Measurements from ENCODE around the gene SHB. TPM values are rescaled to one million over a fixed set of nuclear protein-coding genes. Genes with fewer than 3 reads are reported as not detected.

Gene SHB
- total RNA-seq, 8 experiments from 2014 or later, result 2.8 to 12.8 (median 8.7) TPM

DNA sequence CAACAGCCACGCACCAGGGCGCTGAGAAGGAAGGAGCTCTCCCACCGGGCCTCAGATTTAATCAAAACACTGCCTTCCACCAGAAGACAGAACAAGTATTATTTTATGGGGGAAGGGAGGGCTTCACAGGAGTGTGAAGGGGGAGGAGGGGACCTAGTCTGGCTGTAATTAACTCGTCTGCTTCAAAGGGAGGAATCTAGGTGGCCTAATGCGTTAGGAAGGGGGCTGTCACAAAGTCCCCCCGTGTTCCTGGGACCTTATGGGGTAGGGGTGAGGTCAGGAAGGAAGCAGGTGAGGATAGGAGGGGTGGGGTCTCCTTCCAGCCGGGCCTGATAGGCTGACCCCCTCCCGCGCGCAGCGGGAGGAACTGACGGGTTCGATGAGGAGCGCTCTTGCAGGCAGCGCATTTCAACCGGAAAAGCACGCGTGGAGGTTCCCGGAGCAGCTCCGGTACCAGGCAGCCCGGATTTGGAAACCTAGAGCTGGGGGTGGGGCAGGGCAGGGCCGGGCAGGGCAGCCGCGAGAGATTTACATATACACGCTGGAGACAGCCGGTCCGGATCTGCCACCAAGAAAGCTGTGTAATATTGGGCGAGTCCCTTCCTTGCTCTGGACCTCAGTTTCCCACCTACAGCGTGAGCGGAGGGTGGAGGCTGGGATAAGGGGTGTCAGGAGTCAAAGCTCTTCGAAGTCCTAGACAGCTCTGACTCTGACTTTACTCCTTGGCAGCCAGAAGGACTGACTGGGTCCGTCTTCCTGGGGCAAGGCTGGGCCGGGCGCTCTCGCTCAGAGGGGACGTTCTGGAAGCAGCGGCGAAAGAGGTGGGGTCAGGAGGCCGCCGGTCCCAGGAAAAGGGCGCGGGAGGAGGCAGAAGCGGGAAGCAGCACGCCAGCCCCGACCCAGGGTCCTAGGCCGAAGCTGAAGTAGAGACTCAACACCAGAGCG is 1.8 kb downstream of the SHB start:
- ATAC-seq (replicated peaks in 6 of 8), result peak; percentile 2 to 29 (median 8)
- Histone ChIP-seq H3K27ac (peak overlapping the region in 1 of 2 donors; percentile 3), H3K4me3 (peak overlapping the region; percentile 58 to 67 (median 60)), H3K4me1 (replicated peaks in 1 of 2) (peaks cover 24 to 36% of the 10 kb centered on the region in 2 donors)
- 0 to 20% (median 0%) methylated on average over 1 to 9 of the region's 47 CpGs; no CpG with 5 or more reads in 2 of the 10 experiments for WGBS, 10 experiments
- in situ Hi-C loops (cut with MboI; ENCODE audit: low pct_unique_long_range_greater_than_20kb in 2 of 9, low sequenced_read_pairs in 9 of 9, unreplicated experiment in 9 of 9), result loop anchor here in 4 of 9 experiments (25.0 kb wide), 3 partner anchors 155 to 295 kb away; partner anchors contain the start of gene SLC25A51 (in 3 of the 4)

DNA sequence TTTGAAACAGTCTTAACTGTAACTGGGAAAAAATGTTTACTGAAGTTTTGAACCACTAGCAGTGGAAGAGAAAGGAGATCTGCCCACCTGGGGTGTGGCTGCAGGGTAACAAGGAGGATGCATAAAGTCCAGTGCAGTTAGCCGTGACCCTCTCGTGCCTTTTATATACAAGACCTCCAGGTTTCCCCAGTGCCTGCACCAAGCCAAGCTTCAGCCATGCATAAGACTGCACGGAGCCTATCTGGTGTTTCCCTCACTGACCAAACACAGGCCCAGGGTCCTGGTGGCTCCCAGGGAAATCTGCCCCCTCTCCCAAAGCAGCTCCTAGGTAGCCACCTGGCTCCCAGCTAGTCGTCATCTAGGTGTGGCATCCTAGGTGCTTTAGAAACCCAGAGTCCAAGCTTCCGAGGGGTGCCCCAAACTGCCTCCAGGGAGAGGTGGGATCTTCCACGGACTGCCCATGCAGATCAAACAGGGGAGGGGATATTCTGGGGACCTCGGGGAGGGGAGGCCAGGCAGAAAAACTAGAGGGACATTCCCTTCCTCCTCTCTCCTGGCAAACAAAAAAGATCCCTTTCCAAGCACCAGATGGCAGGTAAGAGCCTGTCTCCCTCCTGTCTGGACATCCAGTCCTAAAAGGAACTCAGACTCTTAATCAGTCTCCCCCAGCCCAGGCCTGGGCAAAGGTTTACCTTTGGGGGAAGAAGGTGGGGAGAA is 2.7 kb downstream of the SHB start:
- ATAC-seq (replicated peaks in 6 of 8), result no peak
- 74 to 86% (median 85%) methylated on average over 2 to 4 of the region's 7 CpGs; no CpG with 5 or more reads in 7 of the 10 experiments for WGBS, 10 experiments
- H3K4me1 ChIP-seq (replicated peaks in 1 of 2), result peaks cover 24 to 44% of the 10 kb centered on the region in 2 donors
- in situ Hi-C loops (cut with MboI; ENCODE audit: low pct_unique_long_range_greater_than_20kb in 2 of 9, low sequenced_read_pairs in 9 of 9, unreplicated experiment in 9 of 9), result loop anchor here in 4 of 9 experiments (25.0 kb wide), 3 partner anchors 154 to 296 kb away; partner anchors contain the start of gene SLC25A51 (in 3 of the 4)
- peak overlapping the region; percentile 58 to 67 (median 60) for H3K4me3 ChIP-seq
- H3K27ac ChIP-seq, result no peak overlapping the region

DNA sequence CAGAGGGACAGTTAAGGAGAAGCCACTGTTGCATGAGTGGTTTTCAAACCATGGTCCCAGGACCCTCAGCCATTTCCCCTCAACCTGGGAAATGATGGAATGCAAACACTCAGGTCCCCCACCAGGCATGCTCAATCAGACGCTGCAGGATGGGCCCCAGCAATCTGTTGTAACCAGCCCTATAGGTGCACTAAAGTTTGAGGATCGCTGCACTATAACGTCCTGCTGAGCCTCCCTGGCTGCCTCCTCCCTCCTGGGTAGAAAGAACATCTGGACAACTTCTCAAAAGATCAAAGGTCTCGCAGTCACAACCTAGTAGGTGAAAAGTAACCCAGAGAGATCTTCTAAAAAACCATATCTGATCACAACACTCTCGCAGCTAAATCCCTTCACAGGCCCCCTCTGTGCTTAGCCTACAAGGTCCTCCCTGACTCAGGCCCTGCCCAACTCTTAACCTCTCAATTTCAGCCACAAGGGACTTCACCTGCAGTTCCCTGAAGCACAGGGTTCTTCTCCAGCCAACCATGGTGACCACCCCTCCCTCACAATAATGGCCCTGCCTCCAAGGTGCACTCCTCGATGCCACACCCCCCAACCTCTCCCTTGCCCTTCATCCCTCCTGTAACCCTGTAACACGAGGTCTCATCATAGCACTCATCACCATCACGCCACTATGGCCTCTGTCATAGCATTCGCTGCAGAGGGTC is 3.5 kb downstream of the SHB start:
- Histone ChIP-seq H3K4me1 (replicated peaks in 1 of 2) (peaks cover 24 to 44% of the 10 kb centered on the region in 2 donors), H3K4me3 (peak overlapping the region in 2 of 5 donors; percentile 59 to 60), H3K27ac (no peak overlapping the region)
- WGBS, 10 experiments, result 10 to 87% (median 67%) methylated on average over 2 to 6 of the region's 9 CpGs; no CpG with 5 or more reads in 3 of the 10 experiments
- in situ Hi-C loops (cut with MboI; ENCODE audit: low pct_unique_long_range_greater_than_20kb in 2 of 9, low sequenced_read_pairs in 9 of 9, unreplicated experiment in 9 of 9), result loop anchor here in 4 of 9 experiments (25.0 kb wide), 3 partner anchors 153 to 297 kb away; partner anchors contain the start of gene SLC25A51 (in 3 of the 4)
- no peak for ATAC-seq (replicated peaks in 6 of 8)

DNA sequence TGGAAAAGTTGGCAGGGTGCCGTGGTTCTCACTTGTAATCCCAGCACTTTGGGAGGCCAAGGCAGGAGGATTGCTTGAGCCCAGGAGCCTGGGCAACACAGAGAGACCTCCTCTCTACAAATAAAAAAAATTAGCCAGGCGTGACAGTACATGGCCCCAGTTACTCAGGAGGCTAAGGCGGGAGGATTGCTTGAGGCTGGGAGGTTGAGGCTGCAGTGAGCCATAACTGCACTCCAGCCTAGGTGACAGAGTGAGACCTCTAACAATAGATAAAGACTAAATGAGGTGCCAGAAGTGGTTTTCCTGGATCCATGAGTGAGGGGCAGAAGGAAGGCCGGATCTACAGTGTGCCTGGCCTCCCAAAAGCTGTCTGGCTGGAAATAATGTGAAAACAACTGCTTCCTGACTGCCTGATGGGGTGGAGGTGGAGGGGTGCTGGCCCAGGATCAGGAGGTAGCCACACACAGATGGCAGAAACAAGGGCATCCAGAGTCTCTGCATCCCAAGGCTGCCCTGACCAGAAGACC is 4.1 kb downstream of the SHB start:
- Histone ChIP-seq H3K4me3 (no peak overlapping the region), H3K4me1 (replicated peaks in 1 of 2) (peaks cover 24 to 44% of the 10 kb centered on the region in 2 donors), H3K27ac (no peak overlapping the region)
- WGBS, 10 experiments, result 85 to 100% (median 100%) methylated on average over 1 to 4 of the region's 4 CpGs; no CpG with 5 or more reads in 3 of the 10 experiments
- no peak for ATAC-seq (replicated peaks in 6 of 8)
- in situ Hi-C loops (cut with MboI; ENCODE audit: low pct_unique_long_range_greater_than_20kb in 2 of 9, low sequenced_read_pairs in 9 of 9, unreplicated experiment in 9 of 9), result loop anchor here in 4 of 9 experiments (25.0 kb wide), 3 partner anchors 153 to 297 kb away; partner anchors contain the start of gene SLC25A51 (in 3 of the 4)

DNA sequence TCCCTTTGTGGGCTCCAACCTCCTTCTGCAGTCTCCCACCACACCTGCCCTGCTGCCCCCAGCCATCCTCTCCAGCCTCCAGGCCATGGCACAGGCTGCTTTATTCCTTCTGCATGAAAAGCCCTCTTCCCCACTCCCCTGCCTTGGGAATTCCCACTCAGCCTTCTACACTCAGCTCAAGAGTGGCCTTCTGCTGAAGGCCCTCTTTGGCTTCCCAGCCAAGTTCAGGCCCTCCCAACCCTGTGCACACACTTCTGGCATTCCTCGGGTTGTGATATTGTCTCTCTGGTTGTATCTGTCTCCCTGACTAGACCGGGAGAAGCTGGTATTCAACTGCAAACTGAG is 5.7 kb downstream of the SHB start:
- WGBS, 10 experiments, result 20 to 89% (median 48%) methylated on average over 1 to 2 of the region's 2 CpGs; no CpG with 5 or more reads in 5 of the 10 experiments
- Histone ChIP-seq H3K4me1 (replicated peaks in 1 of 2) (peaks cover 24 to 44% of the 10 kb centered on the region in 2 donors), H3K4me3 (no peak overlapping the region), H3K27ac (no peak overlapping the region)
- ATAC-seq (replicated peaks in 6 of 8), result peak in 1 of 8 experiments; percentile 40
- in situ Hi-C loops (cut with MboI; ENCODE audit: low pct_unique_long_range_greater_than_20kb in 2 of 9, low sequenced_read_pairs in 9 of 9, unreplicated experiment in 9 of 9), result loop anchor here in 4 of 9 experiments (25.0 kb wide), 3 partner anchors 151 to 299 kb away; partner anchors contain the start of gene SLC25A51 (in 3 of the 4)

DNA sequence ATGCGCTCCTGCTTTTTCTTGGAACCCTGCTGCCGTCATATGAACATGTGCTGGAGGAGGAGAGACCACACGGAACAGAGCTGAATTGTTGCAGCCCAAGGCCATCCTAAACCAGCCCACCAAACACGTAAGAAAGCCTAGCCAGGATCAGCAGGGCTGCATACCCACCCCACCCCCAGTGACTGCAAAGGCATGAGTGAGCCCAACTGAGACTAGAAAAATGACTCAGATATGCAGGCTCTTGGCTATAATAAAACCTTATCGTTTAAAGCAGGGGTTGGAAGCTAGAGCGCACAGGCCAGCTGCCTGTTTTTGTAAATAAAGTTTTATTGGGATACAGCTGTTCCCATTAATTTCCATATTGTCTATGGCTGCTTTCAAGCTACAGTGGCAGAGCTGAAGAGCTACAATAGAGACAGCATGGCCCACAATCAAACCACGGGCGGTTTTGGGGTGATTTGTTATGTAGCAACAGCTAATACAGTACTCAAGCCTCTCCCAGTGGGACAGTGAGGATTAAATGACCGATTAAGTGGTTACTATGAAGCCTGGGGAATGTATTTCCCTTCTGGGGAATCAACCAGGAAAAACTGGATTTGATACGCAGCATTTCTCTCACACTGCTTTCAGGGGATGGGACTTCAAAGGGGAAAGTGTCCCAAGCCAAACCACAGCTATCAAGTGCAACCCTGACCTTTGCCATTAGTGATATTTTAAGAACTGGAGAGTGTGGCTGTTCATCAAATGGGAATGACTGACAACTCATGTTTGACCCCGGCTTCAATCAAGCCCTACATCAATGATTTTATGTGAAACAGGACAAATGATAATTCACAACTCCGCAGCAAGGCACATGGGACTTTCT is 6.3 kb downstream of the SHB start:
- ATAC-seq (replicated peaks in 6 of 8), result peak in 5 of 8 experiments; percentile 5 to 26 (median 14)
- H3K4me3 ChIP-seq, result no peak overlapping the region
- H3K27ac ChIP-seq, result peak overlapping the region; percentile 12 to 39

DNA sequence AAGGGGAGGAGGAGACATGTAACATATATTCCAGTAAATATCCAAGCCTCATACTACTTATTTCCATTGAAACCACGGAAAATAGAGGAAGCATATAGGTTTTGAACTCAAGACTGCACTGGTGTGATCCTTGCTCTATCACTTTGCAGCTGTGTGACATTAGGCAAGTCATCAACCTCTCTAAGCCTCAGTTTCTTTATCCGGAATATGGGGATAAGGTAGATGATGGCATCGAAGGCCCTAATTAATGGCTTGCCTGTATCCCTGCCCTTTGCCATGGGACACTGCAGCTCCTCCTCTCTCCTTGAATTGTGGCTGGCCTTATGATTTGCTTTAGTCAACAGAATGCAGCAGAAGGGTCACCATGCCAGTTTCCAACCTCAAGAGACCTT is 6.9 kb downstream of the SHB start:
- Histone ChIP-seq H3K4me3 (no peak overlapping the region), H3K27ac (peak overlapping the region; percentile 12 to 39), H3K4me1 (replicated peaks in 1 of 2) (peaks cover 24 to 44% of the 10 kb centered on the region in 2 donors)
- in situ Hi-C loops (cut with MboI; ENCODE audit: low pct_unique_long_range_greater_than_20kb in 2 of 9, low sequenced_read_pairs in 9 of 9, unreplicated experiment in 9 of 9), result loop anchor here in 4 of 9 experiments (25.0 kb wide), 3 partner anchors 150 to 300 kb away; partner anchors contain the start of gene SLC25A51 (in 3 of the 4)
- 36 to 100% (median 88%) methylated on average over 1 to 3 of the region's 3 CpGs; no CpG with 5 or more reads in 3 of the 10 experiments for WGBS, 10 experiments
- ATAC-seq (replicated peaks in 6 of 8), result no peak

More for the DNA sequence above, 6.3 kb downstream of the SHB start:
- H3K4me1 ChIP-seq (replicated peaks in 1 of 2), result peaks cover 24 to 44% of the 10 kb centered on the region in 2 donors
- in situ Hi-C loops (cut with MboI; ENCODE audit: low pct_unique_long_range_greater_than_20kb in 2 of 9, low sequenced_read_pairs in 9 of 9, unreplicated experiment in 9 of 9), result loop anchor here in 4 of 9 experiments (25.0 kb wide), 3 partner anchors 150 to 300 kb away; partner anchors contain the start of gene SLC25A51 (in 3 of the 4)
- 48 to 100% (median 83%) methylated on average over 1 to 11 of the region's 12 CpGs; no CpG with 5 or more reads in 3 of the 10 experiments for WGBS, 10 experiments

DNA sequence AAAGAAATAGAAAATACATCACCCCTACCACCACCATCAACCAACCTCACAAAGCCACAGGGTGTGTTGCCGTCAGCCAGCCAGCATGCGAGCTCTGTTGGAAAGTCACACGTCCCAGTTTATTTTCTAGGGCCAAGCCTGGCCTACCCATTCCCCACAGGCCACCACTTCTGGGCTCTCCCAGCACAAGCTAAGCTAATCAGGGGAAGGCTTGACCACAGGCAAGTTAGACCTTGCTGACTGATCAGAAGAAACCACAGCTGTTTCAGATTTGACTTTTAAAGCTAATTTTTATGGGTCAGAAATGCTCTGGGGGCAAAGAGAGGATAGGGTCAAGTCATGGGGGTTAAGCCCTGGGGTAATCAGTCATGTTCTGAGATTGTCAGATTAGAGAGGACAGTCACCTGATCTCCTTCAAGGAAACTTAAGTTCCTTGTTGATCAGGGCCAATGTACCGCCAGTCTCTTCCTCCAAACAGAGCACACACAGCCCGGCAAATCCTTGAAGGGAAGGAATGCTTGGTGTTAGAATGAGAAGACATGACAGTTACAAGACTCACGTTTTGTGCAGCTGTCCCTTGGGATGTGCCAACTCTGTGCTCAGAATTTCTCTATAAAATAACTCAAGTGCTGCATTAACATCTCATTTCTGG is 7.6 kb downstream of the SHB start:
- in situ Hi-C loops (cut with MboI; ENCODE audit: low pct_unique_long_range_greater_than_20kb in 2 of 9, low sequenced_read_pairs in 9 of 9, unreplicated experiment in 9 of 9), result loop anchor here in 4 of 9 experiments (25.0 kb wide), 3 partner anchors 149 to 301 kb away; partner anchors contain the start of gene SLC25A51 (in 3 of the 4)
- H3K27ac ChIP-seq, result no peak overlapping the region
- H3K4me1 ChIP-seq (replicated peaks in 1 of 2), result peaks cover 24 to 39% of the 10 kb centered on the region in 2 donors

DNA sequence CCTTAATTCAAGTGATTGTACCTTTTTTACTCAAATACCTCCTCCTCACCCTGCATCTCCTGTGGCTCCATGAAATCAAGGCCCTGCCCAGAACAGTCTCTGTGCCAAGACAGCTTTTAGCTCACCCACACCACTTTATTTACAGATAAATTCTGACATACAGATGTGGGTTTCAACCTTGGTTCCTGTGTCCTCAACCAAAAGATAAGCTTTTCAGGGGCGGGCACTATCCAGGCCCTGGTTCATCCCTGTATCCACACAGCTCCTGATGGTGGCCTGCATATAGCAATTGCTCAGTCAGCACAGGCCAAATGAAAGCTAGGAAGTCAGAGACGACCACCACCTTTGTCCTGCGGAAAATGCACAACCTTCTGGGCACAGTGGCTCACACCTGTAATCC is 8.3 kb downstream of the SHB start:
- Histone ChIP-seq H3K27ac (no peak overlapping the region), H3K4me3 (no peak overlapping the region), H3K4me1 (replicated peaks in 1 of 2) (peaks cover 18 to 31% of the 10 kb centered on the region in 2 donors)
- WGBS, 10 experiments, result 75 to 100% (median 100%) methylated on average over 1 to 2 of the region's 3 CpGs; no CpG with 5 or more reads in 4 of the 10 experiments
- in situ Hi-C loops (cut with MboI; ENCODE audit: low pct_unique_long_range_greater_than_20kb in 2 of 9, low sequenced_read_pairs in 9 of 9, unreplicated experiment in 9 of 9), result loop anchor here in 4 of 9 experiments (25.0 kb wide), 3 partner anchors 148 to 302 kb away; partner anchors contain the start of gene SLC25A51 (in 3 of the 4)
- ATAC-seq (replicated peaks in 6 of 8), result no peak

More for the DNA sequence above, 7.6 kb downstream of the SHB start:
- 40 to 100% (median 71%) methylated on average over 1 to 6 of the region's 6 CpGs; no CpG with 5 or more reads in 1 of the 10 experiments for WGBS, 10 experiments
- no peak overlapping the region for H3K4me3 ChIP-seq
- no peak for ATAC-seq (replicated peaks in 6 of 8)

DNA sequence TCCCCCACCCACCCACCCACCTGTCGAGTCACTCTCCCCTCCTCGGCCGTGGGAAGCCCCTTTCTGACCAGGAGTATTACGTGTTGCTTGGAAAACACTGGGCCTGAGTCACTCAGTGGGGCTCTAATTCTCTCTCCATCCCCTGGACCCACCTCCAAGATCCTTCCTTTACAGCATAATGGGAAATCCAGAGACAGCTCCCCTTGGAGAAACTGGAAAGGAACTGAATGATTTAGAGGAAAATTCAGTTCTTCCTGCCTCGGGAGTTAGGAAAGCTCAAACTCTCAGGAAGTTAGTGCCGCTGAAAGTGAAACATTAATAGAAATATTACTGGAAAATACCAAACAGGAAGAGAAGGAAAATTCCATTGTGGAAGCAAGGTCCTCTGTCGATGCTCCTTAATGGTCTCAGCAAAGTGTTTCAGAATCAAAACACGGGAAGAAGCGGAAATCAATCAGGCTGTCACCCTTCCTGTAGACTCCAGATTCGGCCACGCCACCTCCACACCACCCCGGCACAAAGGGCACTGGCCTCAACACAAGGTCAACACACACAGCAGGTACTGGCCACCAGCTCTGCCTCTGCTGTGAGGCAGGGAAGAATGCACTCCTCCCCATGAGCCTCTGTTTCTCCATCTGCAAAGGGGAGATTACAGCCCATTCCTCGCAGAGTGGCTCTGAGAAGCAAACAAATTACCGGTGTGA is 9.6 kb downstream of the SHB start:
- WGBS, 10 experiments, result 77 to 100% (median 89%) methylated on average over 1 to 9 of the region's 14 CpGs
- peaks cover 18 to 29% of the 10 kb centered on the region in 2 donors for H3K4me1 ChIP-seq (replicated peaks in 1 of 2)

More for the DNA sequence above, 9.6 kb downstream of the SHB start:
- in situ Hi-C loops (cut with MboI; ENCODE audit: low pct_unique_long_range_greater_than_20kb in 2 of 9, low sequenced_read_pairs in 9 of 9, unreplicated experiment in 9 of 9), result loop anchor here in 4 of 9 experiments (25.0 kb wide), 3 partner anchors 147 to 303 kb away; partner anchors contain the start of gene SLC25A51 (in 3 of the 4)
- Histone ChIP-seq H3K27ac (no peak overlapping the region), H3K4me3 (no peak overlapping the region)
- ATAC-seq (replicated peaks in 6 of 8), result no peak
